ENCODE results near the gene CD6. TPM values are rescaled to one million over a fixed set of nuclear protein-coding genes. Genes with fewer than 3 reads are reported as not detected.

The CD6 gene
- polyA plus RNA-seq, 1 experiment: not detected

- Histone ChIP-seq H3K27me3 (ENCODE audit: control insufficient read depth, insufficient read depth, low read length) (peaks cover 21% of the 10 kb centered on the region), H3K4me3 (ENCODE audit: low read depth, low read length) (no peak overlapping the region), H3K27ac (ENCODE audit: low read depth, low read length) (no peak overlapping the region), H3K9me3 (ENCODE audit: control insufficient read depth, insufficient read depth, low read length) (no peaks in the 10 kb centered on the region)
- ChIA-PET POLR2A (no interaction called here), CTCF (no interaction called here)
- DNase-seq (ENCODE audit: low read depth, low spot score): no peak
- no peak for TF ChIP-seq CTCF (IDR thresholded peaks at IDR 0.05; ENCODE audit: low read depth, low read length)
Measured at GRCh38 chr11:60957188-60957587, 14.3 kb upstream of the CD6 start.

- Histone ChIP-seq H3K9me3 (ENCODE audit: control insufficient read depth, insufficient read depth, low read length) (no peaks in the 10 kb centered on the region), H3K27ac (ENCODE audit: low read depth, low read length) (no peak overlapping the region), H3K27me3 (ENCODE audit: control insufficient read depth, insufficient read depth, low read length) (peaks cover 21% of the 10 kb centered on the region), H3K4me3 (ENCODE audit: low read depth, low read length) (no peak overlapping the region)
- TF ChIP-seq CTCF (IDR thresholded peaks at IDR 0.05; ENCODE audit: low read depth, low read length): no peak
- CTCF ChIA-PET: interaction anchor here (1.0 kb wide), 1 partner anchor 10 kb away, joined by 3 read pairs; no protein-coding TSS in a partner anchor
- POLR2A ChIA-PET: no interaction called here
- DNase-seq (ENCODE audit: low read depth, low spot score): no peak
Measured at GRCh38 chr11:60959431-60959830, 12.0 kb upstream of the CD6 start.

GRCh38 chr11:60960405-60960804 lies 11.1 kb upstream of the CD6 start:
- no peak for TF ChIP-seq CTCF (IDR thresholded peaks at IDR 0.05; ENCODE audit: low read depth, low read length)
- Histone ChIP-seq H3K27ac (ENCODE audit: low read depth, low read length) (no peak overlapping the region), H3K27me3 (ENCODE audit: control insufficient read depth, insufficient read depth, low read length) (peaks cover 26% of the 10 kb centered on the region), H3K4me3 (ENCODE audit: low read depth, low read length) (no peak overlapping the region), H3K9me3 (ENCODE audit: control insufficient read depth, insufficient read depth, low read length) (no peaks in the 10 kb centered on the region)
- DNase-seq (ENCODE audit: low read depth, low spot score): no peak
- POLR2A ChIA-PET: no interaction called here
- CTCF ChIA-PET: no interaction called here

- Histone ChIP-seq H3K27me3 (ENCODE audit: control insufficient read depth, insufficient read depth, low read length) (peaks cover 32% of the 10 kb centered on the region), H3K4me3 (ENCODE audit: low read depth, low read length) (no peak overlapping the region), H3K9me3 (ENCODE audit: control insufficient read depth, insufficient read depth, low read length) (no peaks in the 10 kb centered on the region), H3K27ac (ENCODE audit: low read depth, low read length) (no peak overlapping the region)
- ChIA-PET CTCF (no interaction called here), POLR2A (no interaction called here)
- DNase-seq (ENCODE audit: low read depth, low spot score): no peak
- TF ChIP-seq CTCF (IDR thresholded peaks at IDR 0.05; ENCODE audit: low read depth, low read length): no peak
Measured at GRCh38 chr11:60964801-60965200, 6.7 kb upstream of the CD6 start.

GRCh38 chr11:60966890-60967289 lies 4.6 kb upstream of the CD6 start:
- DNase-seq (ENCODE audit: low read depth, low spot score): no peak
- CTCF ChIA-PET: interaction anchor here (1.0 to 1.1 kb wide), 2 partner anchors 220 to 223 kb away, joined by 3 read pairs; no protein-coding TSS in a partner anchor
- no peaks in the 10 kb centered on the region for H3K9me3 ChIP-seq (ENCODE audit: control insufficient read depth, insufficient read depth, low read length)
- POLR2A ChIA-PET: no interaction called here
- H3K27me3 ChIP-seq (ENCODE audit: control insufficient read depth, insufficient read depth, low read length): peaks cover 18% of the 10 kb centered on the region
- TF ChIP-seq CTCF (IDR thresholded peaks at IDR 0.05; ENCODE audit: low read depth, low read length): no peak
- no peak overlapping the region for H3K27ac ChIP-seq (ENCODE audit: low read depth, low read length)
- no peak overlapping the region for H3K4me3 ChIP-seq (ENCODE audit: low read depth, low read length)
